GM18526 (cell line): ENCODE measurements around the gene CSH1.
"Not testable (repeated sequence)": the region's sequence is repeated elsewhere in the genome, so short reads cannot be mapped to it uniquely, and the experiment has no call there.

Experiments
- POLR2A ChIP-seq: IDR thresholded peaks from 3 replicates; pipeline ENCODE4 v1.6.1; 2011; ENCODE audit not compliant: insufficient read length; ENCODE audit errors: extremely low read depth

The CSH1 gene

GRCh38 chr17:63932721-63933120 is 36.3 kb upstream of the CSH1 start:
- TF ChIP-seq POLR2A, result no peak

DNA sequence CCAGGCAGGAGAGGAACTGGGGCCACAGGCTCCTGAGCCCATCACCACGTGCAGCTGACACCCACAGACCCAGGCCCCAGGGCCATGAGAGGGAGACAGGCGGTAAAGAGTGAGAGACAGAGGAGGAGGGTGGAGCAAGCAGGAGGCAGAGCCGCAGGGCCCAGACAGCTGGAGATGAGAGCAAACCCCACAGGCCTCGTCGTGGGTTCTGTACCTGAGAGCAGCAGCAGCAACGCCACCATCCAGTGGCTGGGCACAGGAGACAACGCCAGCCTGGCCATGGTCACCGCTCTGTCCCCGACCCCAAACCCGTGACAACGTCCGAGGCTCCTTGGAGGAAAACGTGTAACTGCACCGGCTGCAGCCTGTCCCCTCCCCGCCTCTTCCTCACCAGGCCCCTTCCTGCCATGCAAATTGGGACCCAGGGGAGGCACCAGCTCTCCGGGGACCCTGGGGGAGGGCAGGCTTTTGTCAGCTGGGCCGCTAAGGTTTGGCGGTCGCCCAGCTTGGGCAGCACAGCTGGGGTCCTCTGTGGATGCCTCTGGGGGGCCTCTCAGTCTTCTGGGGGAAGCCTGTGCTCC is 35.7 kb upstream of the CSH1 start, which contains the start of gene CD79B:
TSS of gene CD79B (minus strand) at position 351 of the 581 bp plus-strand sequence. CDS start at position 281, 70 bp downstream.
- TF ChIP-seq POLR2A, result peak; percentile 93

DNA sequence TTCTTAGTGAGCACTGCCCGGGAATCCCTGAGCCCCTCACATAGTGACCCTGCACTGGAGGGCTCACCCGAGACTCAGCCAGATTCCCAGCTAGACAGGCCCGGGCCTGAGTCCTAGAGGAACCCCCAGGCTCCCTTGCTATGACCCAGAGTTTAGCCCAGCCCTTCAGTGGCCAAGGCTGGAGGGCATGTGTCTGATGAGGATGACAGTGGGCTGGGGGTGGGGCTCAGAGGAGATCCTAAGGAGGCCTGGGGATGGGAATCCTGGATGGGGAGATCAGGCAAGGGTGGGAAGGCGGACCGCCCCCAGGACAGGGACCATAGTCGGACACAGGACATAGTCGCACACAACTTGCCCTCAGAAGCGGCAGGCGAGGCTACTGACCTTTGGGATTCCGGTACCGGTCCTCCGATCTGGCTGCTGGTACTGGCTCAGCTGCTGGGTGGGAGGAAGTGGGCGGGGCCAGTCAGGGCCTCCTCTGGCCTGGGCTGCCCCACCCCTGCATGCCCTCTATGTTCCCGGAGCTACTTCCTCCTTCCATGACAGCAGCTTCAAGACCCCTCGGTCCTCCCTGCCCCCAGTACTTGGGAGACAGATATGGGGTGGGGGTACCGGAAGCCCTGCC is 34.7 kb upstream of the CSH1 start:
- peak; percentile 31 for TF ChIP-seq POLR2A

GRCh38 chr17:63929860-63930766 is 33.7 kb upstream of the CSH1 start:
- TF ChIP-seq POLR2A, result no peak

DNA sequence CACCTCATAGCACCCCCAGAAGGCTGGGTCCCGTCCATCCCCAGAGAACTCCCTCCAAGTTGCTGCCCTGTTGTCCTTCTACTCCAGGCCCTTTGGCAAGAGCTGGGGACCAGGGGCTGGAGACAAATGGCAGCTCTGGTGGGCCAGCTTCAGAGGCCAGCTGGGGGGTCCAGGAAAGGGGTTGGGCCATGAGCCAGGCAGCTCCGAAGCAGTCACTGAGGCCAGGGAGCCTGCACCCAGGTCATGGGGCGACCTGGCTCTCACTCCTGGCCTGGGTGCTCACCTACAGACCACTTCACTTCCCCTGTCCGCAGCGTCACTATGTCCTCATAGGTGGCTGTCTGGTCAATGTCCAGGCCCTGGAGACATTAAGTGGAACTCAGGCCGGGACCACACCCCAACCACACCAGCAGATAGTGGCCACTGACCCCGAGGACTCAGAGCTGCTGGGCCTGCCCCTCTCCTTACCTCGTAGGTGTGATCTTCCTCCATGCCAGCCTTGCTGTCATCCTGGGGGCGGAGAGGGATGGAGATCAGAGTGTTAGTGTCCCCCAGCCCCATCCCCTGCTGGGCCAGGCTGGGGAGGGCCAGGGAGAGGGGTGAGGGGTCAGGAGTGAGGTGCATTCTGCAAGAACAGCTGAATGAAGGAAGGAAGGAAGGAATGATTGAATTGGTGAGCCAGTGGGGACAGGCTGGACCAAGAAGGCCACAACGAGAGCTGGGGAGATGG is 32.8 kb upstream of the CSH1 start:
- TF ChIP-seq POLR2A, result no peak

DNA sequence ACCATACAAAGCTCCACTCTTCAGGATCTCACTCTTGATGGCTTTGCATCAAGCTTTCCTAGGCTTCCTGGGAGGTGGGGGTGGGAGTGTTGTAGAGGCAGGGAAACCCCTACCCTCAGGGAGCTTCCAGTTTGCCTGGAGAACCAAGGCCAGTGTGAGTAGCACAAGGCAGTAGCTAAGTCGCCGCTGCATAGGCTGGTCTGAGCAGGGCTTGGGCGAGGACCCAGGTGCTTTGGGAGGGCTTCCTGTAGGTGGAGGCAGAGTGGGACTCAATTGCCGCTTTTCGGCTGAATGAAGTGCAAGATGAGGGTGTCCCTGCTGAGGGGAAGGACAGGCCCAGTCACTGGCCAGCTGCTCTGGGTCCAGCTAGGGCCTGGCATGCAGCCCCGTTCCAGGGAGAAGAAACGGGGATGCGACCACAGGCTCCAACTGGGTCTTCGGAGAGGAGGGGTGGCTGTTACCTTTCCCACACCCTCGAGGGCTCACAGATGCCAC is 31.8 kb upstream of the CSH1 start:
- TF ChIP-seq POLR2A, result no peak

DNA sequence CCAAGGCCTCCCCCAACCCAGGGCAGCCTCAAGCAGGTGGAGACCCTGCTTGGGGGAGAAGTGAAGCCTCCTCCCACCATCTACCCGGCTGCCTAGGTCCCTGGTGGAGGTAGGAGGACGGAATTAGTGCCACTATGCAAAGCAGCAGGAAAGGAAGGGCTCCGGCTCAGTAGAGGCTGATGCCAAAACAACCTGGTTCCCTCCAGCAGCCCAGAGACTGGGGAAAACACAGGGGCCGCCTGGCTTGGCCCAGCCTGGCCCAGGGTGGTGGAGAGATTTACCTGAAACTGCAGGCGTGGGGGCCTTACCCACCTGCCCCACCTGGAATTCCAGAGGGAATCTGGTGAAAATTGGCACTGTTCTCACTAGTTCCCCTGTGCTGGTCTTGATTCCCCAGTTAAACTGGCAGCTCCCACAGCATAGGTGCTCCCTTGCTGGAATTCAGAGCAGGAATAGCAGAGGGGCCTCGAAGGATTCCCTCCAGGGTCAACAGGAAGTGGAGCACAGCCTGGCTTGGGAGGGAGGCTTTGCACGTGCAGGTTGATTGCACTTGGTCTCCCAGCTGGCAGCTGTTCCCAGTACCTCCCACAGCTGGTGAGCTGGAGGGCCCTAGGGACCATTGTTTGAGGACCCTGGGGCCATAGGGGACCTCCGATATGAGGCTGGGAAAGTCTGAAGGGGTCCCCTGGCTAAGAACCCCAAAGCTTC is 31.2 kb upstream of the CSH1 start:
- no peak for TF ChIP-seq POLR2A

DNA sequence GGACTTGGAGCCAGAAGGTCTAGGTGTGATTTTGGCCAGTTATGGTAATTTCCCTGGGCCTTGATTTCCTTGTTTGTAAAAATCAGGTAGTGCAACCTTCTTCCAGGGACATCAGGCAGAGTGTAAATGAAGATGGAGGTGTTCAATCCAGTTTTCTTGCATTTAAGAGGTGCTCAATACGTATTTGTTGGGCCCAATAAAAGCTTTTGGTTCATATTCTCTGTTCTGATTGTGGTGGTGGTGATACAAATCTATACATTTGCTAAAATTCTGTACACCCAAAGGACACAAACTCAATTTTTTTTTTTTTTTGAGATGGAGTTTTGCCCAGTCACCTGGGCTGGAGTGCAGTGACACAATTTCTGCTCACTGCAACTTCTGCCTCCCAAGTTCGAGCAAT is 29.8 kb upstream of the CSH1 start:
- TF ChIP-seq POLR2A, result no peak

- TF ChIP-seq POLR2A, result no peak
These were observed 29.2 kb upstream of the CSH1 start for GRCh38 chr17:63925615-63926014.

GRCh38 chr17:63919311-63919723 is 22.9 kb upstream of the CSH1 start:
- no peak for TF ChIP-seq POLR2A

- not testable (repeated sequence) for TF ChIP-seq POLR2A
These were observed 22.5 kb upstream of the CSH1 start, which contains the start of gene GH1 for GRCh38 chr17:63918789-63919305. TSS of gene GH1 (minus strand) at chr17:63918839. CDS start at chr17:63918776, 63 bp downstream.

GRCh38 chr17:63918305-63918704 is 21.9 kb upstream of the CSH1 start:
- TF ChIP-seq POLR2A, result no peak

DNA sequence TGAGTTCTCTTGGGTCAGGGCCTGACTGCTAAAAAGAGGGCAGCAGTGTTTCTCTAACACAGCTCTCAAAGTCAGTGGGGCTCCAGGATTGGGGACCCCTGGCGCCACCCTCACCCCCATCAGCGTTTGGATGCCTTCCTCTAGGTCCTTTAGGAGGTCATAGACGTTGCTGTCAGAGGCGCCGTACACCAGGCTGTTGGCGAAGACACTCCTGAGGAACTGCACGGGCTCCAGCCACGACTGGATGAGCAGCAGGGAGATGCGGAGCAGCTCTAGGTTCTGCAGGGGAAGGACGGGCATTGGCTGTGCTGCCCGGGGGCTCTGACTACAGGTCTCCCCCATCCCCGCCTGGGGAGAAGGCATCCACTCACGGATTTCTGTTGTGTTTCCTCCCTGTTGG is 21.3 kb upstream of the CSH1 start:
- no peak for TF ChIP-seq POLR2A

DNA sequence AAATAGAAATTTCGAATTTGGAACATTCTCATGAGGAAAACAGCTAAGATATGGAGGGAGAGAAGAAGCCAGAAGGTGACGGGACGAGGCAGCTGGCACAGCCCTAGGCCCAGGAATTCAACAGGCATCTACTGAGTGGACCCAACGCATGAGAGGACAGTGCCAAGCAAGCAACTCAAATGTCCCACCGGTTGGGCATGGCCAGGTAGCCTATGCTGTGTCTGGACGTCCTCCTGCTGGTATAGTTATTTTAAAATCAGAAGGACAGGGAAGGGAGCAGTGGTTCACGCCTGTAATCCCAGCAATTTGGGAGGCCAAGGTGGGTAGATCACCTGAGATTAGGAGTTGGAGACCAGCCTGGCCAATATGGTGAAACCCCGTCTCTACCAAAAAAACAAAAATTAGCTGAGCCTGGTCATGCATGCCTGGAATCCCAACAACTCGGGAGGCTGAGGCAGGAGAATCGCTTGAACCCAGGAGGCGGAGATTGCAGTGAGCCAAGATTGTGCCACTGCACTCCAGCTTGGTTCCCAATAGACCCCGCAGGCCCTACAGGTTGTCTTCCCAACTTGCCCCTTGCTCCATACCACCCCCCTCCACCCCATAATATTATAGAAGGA is 20.3 kb upstream of the CSH1 start:
- TF ChIP-seq POLR2A, result no peak

DNA sequence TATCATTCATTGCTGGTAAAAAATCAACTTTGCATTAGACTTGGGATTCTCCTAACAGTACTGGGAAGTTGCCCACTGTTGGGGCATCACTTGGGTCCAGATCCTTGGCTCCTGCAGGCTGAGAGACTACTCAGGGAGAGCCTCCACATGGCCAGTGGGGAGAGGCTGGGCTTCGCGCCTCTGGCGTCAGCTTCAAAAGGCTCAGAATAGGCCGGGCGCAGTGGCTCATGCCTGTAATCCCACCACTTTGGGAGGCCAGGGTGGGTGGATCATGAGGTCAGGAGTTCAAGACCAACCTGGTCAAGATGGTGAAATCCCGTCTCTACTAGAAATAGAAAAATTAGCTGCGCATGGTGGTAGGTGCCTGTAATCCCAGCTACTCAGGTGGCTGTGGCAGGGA is 18.1 kb upstream of the CSH1 start:
- TF ChIP-seq POLR2A, result no peak
